Activated naive CD8-positive, alpha-beta T cell treated with anti-CD3 and anti-CD28 coated beads, Interleukin-2, amount 10 ng/mL, durations not matched to agents 7 days and 5 days (primary cell): ENCODE data around the gene PCDH12. TPM values are rescaled to one million over a fixed set of nuclear protein-coding genes. Genes with fewer than 3 reads are reported as not detected.

Experiments used
- ATAC-seq: fragments of 150-1000 bp; cut with Tn5 transposase; one replicate; pipeline ENCODE4 v1.10.0; 2021; ENCODE audit warnings: low read depth, moderate library complexity
- POLR2A ChIA-PET: fragments of 350-600 bp; sonication (Branson Sonifier 250); formaldehyde crosslinking; loops from one replicate; lab custom pipeline; 2021; ENCODE audit warnings: antibody characterized with exemption; lab: Charles Lee
- DNase-seq: peaks from one replicate; pipeline ENCODE4 v3.0.0; 2021
- H3K27ac Mint-ChIP-seq: one replicate; pipeline ENCODE4 v1.8.0; 2022; ENCODE audit warnings: mild to moderate bottlenecking, mixed read lengths
- H3K27me3 Mint-ChIP-seq: one replicate; pipeline ENCODE4 v1.8.0; 2022; ENCODE audit warnings: mild to moderate bottlenecking, moderate library complexity, mixed read lengths
- H3K36me3 Mint-ChIP-seq: one replicate; pipeline ENCODE4 v1.8.0; 2021; ENCODE audit warnings: mild to moderate bottlenecking, mixed read lengths
- H3K4me1 Mint-ChIP-seq: one replicate; pipeline ENCODE4 v1.8.0; 2021; ENCODE audit warnings: mixed read lengths
- H3K4me3 Mint-ChIP-seq: one replicate; pipeline ENCODE4 v1.8.0; 2022; ENCODE audit warnings: mild to moderate bottlenecking, moderate library complexity, mixed read lengths
- H3K9me3 Mint-ChIP-seq: one replicate; pipeline ENCODE4 v1.8.0; 2021; ENCODE audit warnings: mixed read lengths
- total RNA-seq, 2 experiments: library from RNA; stranded (reverse); gene quantifications; one replicate each; pipeline ENCODE4 v1.2.3, GENCODE V29; 2021

Gene PCDH12
- total RNA-seq, 2 experiments from 2014 or later: 0.09 to 0.14 TPM

DNA sequence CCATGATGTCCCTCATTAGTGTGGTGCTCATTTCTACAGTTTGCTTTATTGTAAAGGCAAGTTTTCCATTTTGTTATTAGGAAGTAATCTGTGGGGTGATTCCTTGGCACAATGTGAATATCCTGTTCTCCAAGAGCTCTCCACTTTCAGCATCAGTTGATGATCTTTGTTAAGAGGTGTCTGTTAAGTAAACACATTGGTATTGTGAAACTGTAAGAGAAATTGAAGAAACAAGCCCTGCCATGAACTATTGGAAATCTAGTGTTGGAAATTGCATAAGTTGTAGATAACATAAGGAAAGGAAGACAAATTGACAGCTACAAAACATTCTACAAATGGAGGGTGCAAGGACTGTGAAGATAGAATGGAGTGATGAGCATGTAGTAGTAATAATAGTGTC, 28.1 kb upstream of the PCDH12 start:
- Mint-ChIP-seq H3K36me3 (peaks cover 20% of the 10 kb centered on the region), H3K4me1 (peaks cover 6% of the 10 kb centered on the region), H3K27ac (no peak overlapping the region), H3K4me3 (no peak overlapping the region), H3K9me3 (no peaks in the 10 kb centered on the region), H3K27me3 (no peaks in the 10 kb centered on the region)
- DNase-seq: no peak
- POLR2A ChIA-PET: interaction anchor here (1.1 to 2.1 kb wide), 2 partner anchors 9 to 17 kb away, joined by 4 to 6 read pairs; no protein-coding TSS in a partner anchor
- no peak for ATAC-seq

- ATAC-seq (no peak), DNase-seq (no peak)
- no peaks in the 10 kb centered on the region for H3K27me3 Mint-ChIP-seq
- POLR2A ChIA-PET: no interaction called here
- H3K27ac Mint-ChIP-seq: no peak overlapping the region
- H3K36me3 Mint-ChIP-seq: peaks cover 23% of the 10 kb centered on the region
- H3K4me1 Mint-ChIP-seq: peaks cover 6% of the 10 kb centered on the region
- H3K4me3 Mint-ChIP-seq: no peak overlapping the region
- no peaks in the 10 kb centered on the region for H3K9me3 Mint-ChIP-seq
Measured at GRCh38 chr5:141982626-141983025, 24.6 kb upstream of the PCDH12 start.

DNA sequence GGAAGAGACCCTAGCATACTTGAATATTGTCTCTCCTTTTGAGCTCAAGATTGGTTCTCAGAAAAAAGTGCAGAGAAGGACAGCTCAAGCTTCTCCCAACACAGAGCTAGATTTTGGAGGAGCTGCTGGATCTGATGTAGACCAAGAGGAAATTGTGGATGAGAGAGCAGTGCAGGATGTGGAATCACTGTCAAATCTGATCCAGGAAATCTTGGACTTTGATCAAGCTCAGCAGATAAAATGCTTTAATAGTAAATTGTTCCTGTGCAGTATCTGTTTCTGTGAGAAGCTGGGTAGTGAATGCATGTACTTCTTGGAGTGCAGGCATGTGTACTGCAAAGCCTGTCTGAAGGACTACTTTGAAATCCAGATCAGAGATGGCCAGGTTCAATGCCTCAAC, 20.4 kb upstream of the PCDH12 start:
- POLR2A ChIA-PET: interaction anchor here (0.7 to 1.9 kb wide), 2 partner anchors 10 to 12 kb away, joined by 3 to 8 read pairs; partner anchors contain the start of gene RNF14
- DNase-seq (no peak), ATAC-seq (no peak)
- peaks cover 8% of the 10 kb centered on the region for H3K4me1 Mint-ChIP-seq
- H3K4me3 Mint-ChIP-seq: no peak overlapping the region
- H3K9me3 Mint-ChIP-seq: no peaks in the 10 kb centered on the region
- H3K36me3 Mint-ChIP-seq: peaks cover 29% of the 10 kb centered on the region
- no peaks in the 10 kb centered on the region for H3K27me3 Mint-ChIP-seq
- no peak overlapping the region for H3K27ac Mint-ChIP-seq

- POLR2A ChIA-PET: interaction anchor here (1.2 kb wide), 1 partner anchor 53 kb away, joined by 3 read pairs; the partner anchor contains the start of gene DELE1
- ATAC-seq (no peak), DNase-seq (no peak)
- H3K9me3 Mint-ChIP-seq: no peaks in the 10 kb centered on the region
- no peaks in the 10 kb centered on the region for H3K27me3 Mint-ChIP-seq
- peaks cover 10% of the 10 kb centered on the region for H3K4me1 Mint-ChIP-seq
- H3K4me3 Mint-ChIP-seq: no peak overlapping the region
- peaks cover 32% of the 10 kb centered on the region for H3K36me3 Mint-ChIP-seq
- H3K27ac Mint-ChIP-seq: no peak overlapping the region
Measured at GRCh38 chr5:141976176-141976575, 18.2 kb upstream of the PCDH12 start.

DNA sequence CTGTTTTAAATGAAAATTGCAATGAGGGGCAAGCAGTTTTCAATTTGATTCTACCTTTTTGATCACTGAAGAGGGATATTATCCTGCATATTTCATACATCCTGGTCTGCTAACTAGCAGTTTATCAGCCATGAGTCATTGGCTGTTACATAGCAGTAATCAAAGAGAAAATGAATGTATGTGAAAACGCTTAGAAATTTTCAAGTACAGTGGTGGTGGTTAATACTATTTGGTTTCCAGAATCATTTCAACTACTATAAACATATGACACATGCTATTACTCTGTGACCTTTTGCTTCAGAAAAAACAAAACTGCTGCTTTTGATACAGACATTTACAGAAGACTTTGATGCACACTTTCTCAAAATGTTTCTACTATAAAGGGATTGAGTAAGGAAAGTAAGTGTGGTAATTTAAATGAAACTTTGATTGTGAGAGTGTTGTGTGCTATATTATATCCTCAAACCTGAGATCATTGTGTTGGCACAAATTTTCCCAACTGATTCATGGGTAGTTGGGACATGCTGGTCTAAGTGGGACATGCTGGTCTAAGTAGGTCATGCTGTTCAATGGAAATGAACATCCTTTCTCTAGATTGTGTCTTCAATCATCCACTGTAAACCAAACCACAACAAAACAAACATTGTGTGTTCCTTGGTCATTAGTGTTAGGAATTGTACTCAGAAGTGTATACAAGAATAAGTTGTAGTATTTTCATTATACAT, 16.0 kb upstream of the PCDH12 start:
- ATAC-seq: no peak
- no peaks in the 10 kb centered on the region for H3K27me3 Mint-ChIP-seq
- POLR2A ChIA-PET: no interaction called here
- peaks cover 22% of the 10 kb centered on the region for H3K4me1 Mint-ChIP-seq
- H3K36me3 Mint-ChIP-seq: peaks cover 27% of the 10 kb centered on the region
- peak overlapping the region; percentile 14 for H3K27ac Mint-ChIP-seq
- no peak overlapping the region for H3K4me3 Mint-ChIP-seq
- no peaks in the 10 kb centered on the region for H3K9me3 Mint-ChIP-seq
- no peak for DNase-seq

DNA sequence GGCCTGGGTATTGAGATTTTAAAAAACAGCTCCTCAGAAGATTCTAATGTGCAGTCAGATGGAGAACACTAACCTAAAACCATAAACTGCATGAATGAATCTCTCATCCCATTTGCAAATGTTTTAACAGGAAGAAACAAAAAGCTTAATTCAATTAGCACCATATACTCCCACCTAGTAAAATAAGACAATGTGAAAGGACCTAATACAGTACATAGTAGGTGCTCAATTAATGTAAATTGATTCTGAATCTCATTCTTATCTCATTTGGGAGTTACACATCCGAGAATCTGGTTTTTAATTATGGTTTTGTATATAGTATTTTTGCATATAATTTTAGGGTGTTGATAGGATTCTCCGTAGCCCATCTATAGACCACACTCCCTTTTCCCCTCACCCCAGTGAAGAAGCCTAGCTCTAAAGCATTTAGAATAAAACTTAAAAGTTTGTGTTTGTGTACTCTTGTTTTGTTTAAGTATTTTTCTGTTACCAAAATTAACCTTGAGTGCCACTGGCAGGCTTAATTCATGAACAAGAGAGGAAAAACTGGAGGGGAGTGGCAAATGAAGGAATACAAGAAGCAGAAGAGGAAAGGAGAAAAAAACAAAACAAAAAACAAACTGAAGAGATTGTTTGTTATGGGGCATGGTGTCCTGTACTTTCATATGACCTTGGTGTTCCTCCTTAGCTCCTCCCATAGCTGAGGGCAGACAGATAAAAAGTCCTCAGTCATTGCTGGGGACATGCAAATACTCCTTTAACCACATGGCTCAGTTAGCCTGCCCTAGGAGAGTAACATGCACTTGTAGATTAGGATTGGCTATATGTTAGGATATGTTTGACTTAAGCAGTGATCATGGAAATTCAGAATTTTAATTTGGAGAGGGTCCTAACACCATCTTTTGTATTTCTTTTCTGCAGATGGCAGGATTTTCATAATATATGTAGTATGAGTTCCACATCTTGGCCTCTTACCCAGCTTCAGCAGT, 12.1 kb upstream of the PCDH12 start:
- ATAC-seq (no peak), DNase-seq (no peak)
- H3K27me3 Mint-ChIP-seq: no peaks in the 10 kb centered on the region
- peaks cover 30% of the 10 kb centered on the region for H3K4me1 Mint-ChIP-seq
- POLR2A ChIA-PET: interaction anchor here (0.6 to 3.3 kb wide), 25 partner anchors 8 to 463 kb away, joined by 3 to 52 read pairs (median 7); partner anchors contain the start of genes DELE1, DIAPH1, GNPDA1 and HDAC3
- no peaks in the 10 kb centered on the region for H3K9me3 Mint-ChIP-seq
- H3K27ac Mint-ChIP-seq: peak overlapping the region; percentile 97
- H3K36me3 Mint-ChIP-seq: peaks cover 17% of the 10 kb centered on the region
- peak overlapping the region; percentile 97 for H3K4me3 Mint-ChIP-seq

DNA sequence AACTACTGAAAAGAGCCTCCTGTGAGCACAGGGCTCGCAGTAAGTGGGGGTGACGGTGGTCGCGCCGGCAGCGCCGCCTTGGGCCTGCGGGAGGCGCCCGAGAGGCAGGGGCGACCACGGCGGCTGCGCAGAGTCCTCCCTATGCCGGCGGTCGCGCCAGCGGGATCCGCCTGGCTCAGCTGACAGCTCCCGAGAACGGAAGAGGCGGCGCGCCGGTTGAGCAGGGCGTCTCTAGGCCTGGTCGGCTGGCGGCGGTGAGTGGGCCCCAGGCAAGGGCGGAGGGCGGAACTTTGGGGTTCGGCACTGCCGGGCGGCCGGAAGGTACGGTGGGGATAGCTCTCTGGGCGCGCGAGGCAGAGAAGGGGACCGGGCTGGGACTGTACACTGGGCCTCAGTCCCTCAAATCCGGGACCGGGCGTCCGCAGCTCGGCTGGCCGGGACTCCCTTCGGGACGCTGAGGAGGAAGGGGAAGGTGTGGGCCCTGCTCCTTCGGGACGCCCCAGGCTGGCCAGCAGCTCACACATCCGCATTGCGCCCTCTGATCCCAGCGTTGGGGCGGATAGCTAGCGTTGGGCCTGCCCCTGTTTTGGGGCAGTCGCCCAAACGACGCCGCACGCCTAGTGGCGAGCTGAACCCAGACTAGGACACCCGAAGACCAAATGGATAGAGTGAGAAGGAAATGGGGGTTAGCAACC, 11.1 kb upstream of the PCDH12 start, which contains the start of gene RNF14:
RNF14 (plus strand) TSS at position 192 of the 695 bp plus-strand sequence. CDS start 4,484 bp downstream, outside the sequence.
- ATAC-seq (peak; percentile 95), DNase-seq (peak; percentile 97)
- Mint-ChIP-seq H3K27me3 (no peaks in the 10 kb centered on the region), H3K36me3 (peaks cover 10% of the 10 kb centered on the region), H3K9me3 (no peaks in the 10 kb centered on the region), H3K4me1 (peaks cover 25% of the 10 kb centered on the region), H3K27ac (peak within 1 kb of the TSS; percentile 97), H3K4me3 (peak within 1 kb of the TSS; percentile 97)
- POLR2A ChIA-PET: interaction anchor here (0.5 to 3.3 kb wide), 35 partner anchors 9 to 553 kb away, joined by 3 to 52 read pairs (median 6); partner anchors contain the start of genes DELE1, FCHSD1, GNPDA1 and HDAC3

DNA sequence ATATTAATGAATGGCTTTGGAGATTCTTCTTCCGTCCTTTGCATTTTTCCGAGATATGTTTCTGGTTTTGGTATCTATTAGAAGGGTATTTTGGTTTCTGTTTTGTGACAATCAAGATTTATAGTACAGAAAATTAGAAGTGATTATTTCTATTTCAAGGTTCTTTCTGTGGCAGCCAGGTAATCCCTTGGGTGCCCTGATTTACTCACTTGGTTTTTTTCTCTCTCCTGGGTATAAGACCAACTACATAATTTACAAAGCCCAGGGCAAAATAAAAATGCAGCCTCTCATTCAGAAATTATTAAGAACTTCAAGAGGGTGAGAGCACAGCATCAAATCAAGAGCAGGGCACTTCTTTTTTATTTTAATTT, 8.9 kb upstream of the PCDH12 start:
- no peak overlapping the region for H3K4me3 Mint-ChIP-seq
- ATAC-seq: no peak

GRCh38 chr5:141966275-141966962, 8.4 kb upstream of the PCDH12 start:
- Mint-ChIP-seq H3K27me3 (no peaks in the 10 kb centered on the region), H3K9me3 (no peaks in the 10 kb centered on the region), H3K4me3 (no peak overlapping the region), H3K27ac (no peak overlapping the region), H3K36me3 (peaks cover 2% of the 10 kb centered on the region), H3K4me1 (peaks cover 27% of the 10 kb centered on the region)
- ATAC-seq: no peak
- POLR2A ChIA-PET: no interaction called here
- no peak for DNase-seq

More for the DNA sequence above, 8.9 kb upstream of the PCDH12 start:
- Mint-ChIP-seq H3K36me3 (peaks cover 2% of the 10 kb centered on the region), H3K9me3 (no peaks in the 10 kb centered on the region), H3K4me1 (peaks cover 23% of the 10 kb centered on the region), H3K27ac (no peak overlapping the region), H3K27me3 (no peaks in the 10 kb centered on the region)
- POLR2A ChIA-PET: no interaction called here
- no peak for DNase-seq

- H3K36me3 Mint-ChIP-seq: peaks cover 2% of the 10 kb centered on the region
Measured at GRCh38 chr5:141965071-141965470, 7.1 kb upstream of the PCDH12 start.

GRCh38 chr5:141963701-141964100, 5.7 kb upstream of the PCDH12 start:
- no peak for ATAC-seq

More at GRCh38 chr5:141965071-141965470, 7.1 kb upstream of the PCDH12 start:
- POLR2A ChIA-PET: no interaction called here
- no peak for ATAC-seq
- Mint-ChIP-seq H3K9me3 (no peaks in the 10 kb centered on the region), H3K4me3 (no peak overlapping the region), H3K4me1 (peaks cover 29% of the 10 kb centered on the region), H3K27me3 (no peaks in the 10 kb centered on the region), H3K27ac (no peak overlapping the region)
- DNase-seq: no peak

GRCh38 chr5:141961466-141961865, 3.5 kb upstream of the PCDH12 start:
- ATAC-seq (no peak), DNase-seq (no peak)
- POLR2A ChIA-PET: interaction anchor here (0.5 to 3.3 kb wide), 13 partner anchors 9 to 325 kb away, joined by 3 to 52 read pairs (median 4); partner anchors contain the start of genes DELE1, HDAC3, RELL2 and RNF14
- Mint-ChIP-seq H3K27me3 (no peaks in the 10 kb centered on the region), H3K4me1 (peaks cover 37% of the 10 kb centered on the region), H3K36me3 (no peaks in the 10 kb centered on the region), H3K27ac (peak overlapping the region; percentile 81), H3K4me3 (peak overlapping the region; percentile 51), H3K9me3 (no peaks in the 10 kb centered on the region)

More at GRCh38 chr5:141963701-141964100, 5.7 kb upstream of the PCDH12 start:
- no peak for DNase-seq
- H3K9me3 Mint-ChIP-seq: no peaks in the 10 kb centered on the region
- no peaks in the 10 kb centered on the region for H3K36me3 Mint-ChIP-seq
- no peaks in the 10 kb centered on the region for H3K27me3 Mint-ChIP-seq
- H3K4me3 Mint-ChIP-seq: no peak overlapping the region
- POLR2A ChIA-PET: interaction anchor here (0.5 kb wide), 1 partner anchor 357 kb away, joined by 3 read pairs; no protein-coding TSS in a partner anchor
- H3K27ac Mint-ChIP-seq: no peak overlapping the region
- H3K4me1 Mint-ChIP-seq: peaks cover 30% of the 10 kb centered on the region
